GM12892 (cell line): ENCODE results near the gene MPDU1.

Experiments used
- POLR2A ChIP-seq: IDR thresholded peaks from 2 replicates; pipeline ENCODE4 v1.6.1; 2011; ENCODE audit warnings: low read depth, low read length, control low read depth
- POLR2AphosphoS5 ChIP-seq: IDR thresholded peaks from 2 replicates; pipeline ENCODE4 v1.6.1; 2011; ENCODE audit warnings: low read depth, low read length, control low read depth

DNA sequence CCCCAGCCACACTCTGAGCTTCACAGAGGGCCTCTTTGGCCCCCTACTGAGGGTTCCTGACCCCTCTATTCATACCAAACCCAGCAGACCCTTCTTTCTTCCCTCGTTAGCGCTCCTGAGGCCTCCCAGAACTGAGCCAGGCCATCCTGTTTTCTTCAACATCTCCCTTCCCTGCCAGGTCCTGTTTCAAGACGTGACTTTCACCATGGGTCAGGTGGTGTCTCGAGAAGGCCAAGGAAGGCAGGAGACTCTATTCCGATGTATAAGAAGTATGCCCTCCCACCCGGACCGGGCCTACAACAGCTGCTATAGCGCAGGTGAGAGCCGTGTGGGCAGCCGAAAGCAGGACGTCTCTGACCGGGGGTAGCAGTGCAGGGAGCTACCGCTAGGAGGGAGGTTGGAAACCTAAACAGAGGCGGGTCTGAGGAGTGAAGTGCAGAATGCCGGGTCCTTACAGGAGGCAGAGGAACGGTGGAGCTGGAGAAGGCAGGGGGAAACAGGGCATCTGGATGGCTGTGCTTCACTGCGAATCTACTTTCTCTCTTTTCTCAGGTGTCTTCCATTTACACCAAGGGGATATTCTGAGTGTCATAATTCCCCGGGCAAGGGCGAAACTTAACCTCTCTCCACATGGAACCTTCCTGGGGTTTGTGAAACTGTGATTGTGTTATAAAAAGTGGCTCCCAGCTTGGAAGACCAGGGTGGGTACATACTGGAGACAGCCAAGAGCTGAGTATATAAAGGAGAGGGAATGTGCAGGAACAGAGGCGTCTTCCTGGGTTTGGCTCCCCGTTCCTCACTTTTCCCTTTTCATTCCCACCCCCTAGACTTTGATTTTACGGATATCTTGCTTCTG is 23.3 kb upstream of the MPDU1 start:
- TF ChIP-seq POLR2A (no peak), POLR2AphosphoS5 (no peak)
